Activated CD8-positive, alpha-beta T cell treated with anti-CD3 and anti-CD28 coated beads, Interleukin-2, amount 10 ng/mL, durations not matched to agents 7 days and 5 days (primary cell): ENCODE results near the gene MITF. TPM values are rescaled to one million over a fixed set of nuclear protein-coding genes. Genes with fewer than 3 reads are reported as not detected.
"Not testable (repeated sequence)": the region's sequence is repeated elsewhere in the genome, so short reads cannot be mapped to it uniquely, and the experiment has no call there.

Experiments used
- ATAC-seq: fragments of 150-1000 bp; cut with Tn5 transposase; one replicate; pipeline ENCODE4 v1.10.0; 2021; ENCODE audit warnings: moderate library complexity
- CTCF ChIA-PET: fragments of 350-600 bp; sonication (Branson Sonifier 250); formaldehyde crosslinking; loops from one replicate; lab custom pipeline; 2021; ENCODE audit warnings: antibody characterized with exemption; lab: Charles Lee
- POLR2A ChIA-PET: fragments of 350-600 bp; sonication (Branson Sonifier 250); formaldehyde crosslinking; loops from one replicate; lab custom pipeline; 2021; ENCODE audit warnings: antibody characterized with exemption; lab: Charles Lee
- DNase-seq: peaks from one replicate; pipeline ENCODE4 v3.0.0-alpha.2; 2020
- H3K27ac Mint-ChIP-seq: one replicate; pipeline ENCODE4 v1.8.0; 2021; ENCODE audit warnings: mild to moderate bottlenecking, mixed read lengths
- H3K27me3 Mint-ChIP-seq: one replicate; pipeline ENCODE4 v1.8.0; 2021; ENCODE audit warnings: low read depth, mixed read lengths
- H3K36me3 Mint-ChIP-seq: one replicate; pipeline ENCODE4 v1.8.0; 2021; ENCODE audit warnings: low read depth, mixed read lengths
- H3K4me1 Mint-ChIP-seq: one replicate; pipeline ENCODE4 v1.8.0; 2021; ENCODE audit warnings: low read depth, mixed read lengths
- H3K4me3 Mint-ChIP-seq: one replicate; pipeline ENCODE4 v1.8.0; 2021; ENCODE audit warnings: mild to moderate bottlenecking, mixed read lengths
- H3K9me3 Mint-ChIP-seq: one replicate; pipeline ENCODE4 v1.8.0; 2022; ENCODE audit warnings: mixed read lengths; ENCODE audit not compliant: insufficient read depth
- total RNA-seq, 2 experiments: library from RNA; stranded (reverse); gene quantifications; one replicate each; pipeline ENCODE4 v1.2.3, GENCODE V29; 2021

The MITF gene
- total RNA-seq, 2 experiments from 2014 or later, result not detected

GRCh38 chr3:69896095-69896494, 156.8 kb downstream of the MITF start:
- H3K36me3 Mint-ChIP-seq, result no peaks in the 10 kb centered on the region

GRCh38 chr3:69900331-69900730, 161.1 kb downstream of the MITF start:
- no peaks in the 10 kb centered on the region for H3K4me1 Mint-ChIP-seq
- DNase-seq (no peak), ATAC-seq (no peak)
- H3K27me3 Mint-ChIP-seq, result peaks cover 2% of the 10 kb centered on the region
- H3K36me3 Mint-ChIP-seq, result no peaks in the 10 kb centered on the region
- no peak overlapping the region for H3K4me3 Mint-ChIP-seq
- POLR2A ChIA-PET, result no interaction called here
- no peak overlapping the region for H3K27ac Mint-ChIP-seq
- CTCF ChIA-PET, result no interaction called here
- no peaks in the 10 kb centered on the region for H3K9me3 Mint-ChIP-seq

More at GRCh38 chr3:69896095-69896494, 156.8 kb downstream of the MITF start:
- ChIA-PET POLR2A (no interaction called here), CTCF (no interaction called here)
- Mint-ChIP-seq H3K4me1 (no peaks in the 10 kb centered on the region), H3K4me3 (no peak overlapping the region), H3K9me3 (no peaks in the 10 kb centered on the region), H3K27me3 (peaks cover 2% of the 10 kb centered on the region), H3K27ac (no peak overlapping the region)
- DNase-seq (no peak), ATAC-seq (no peak)

- Mint-ChIP-seq H3K9me3 (no peaks in the 10 kb centered on the region), H3K4me1 (no peaks in the 10 kb centered on the region), H3K27ac (no peak overlapping the region), H3K4me3 (no peak overlapping the region), H3K36me3 (no peaks in the 10 kb centered on the region), H3K27me3 (peaks cover 2% of the 10 kb centered on the region)
- CTCF ChIA-PET, result no interaction called here
- POLR2A ChIA-PET, result no interaction called here
- ATAC-seq, result no peak
- no peak for DNase-seq
Observed at GRCh38 chr3:69901802-69902201, 162.5 kb downstream of the MITF start.

GRCh38 chr3:69902386-69902785, 163.1 kb downstream of the MITF start:
- POLR2A ChIA-PET, result no interaction called here

GRCh38 chr3:69906351-69906966, 167.2 kb downstream of the MITF start:
- Mint-ChIP-seq H3K27me3 (no peaks in the 10 kb centered on the region), H3K27ac (no peak overlapping the region), H3K36me3 (no peaks in the 10 kb centered on the region), H3K4me3 (no peak overlapping the region), H3K9me3 (no peaks in the 10 kb centered on the region), H3K4me1 (no peaks in the 10 kb centered on the region)
- ATAC-seq (no peak), DNase-seq (no peak)
- POLR2A ChIA-PET, result no interaction called here
- CTCF ChIA-PET, result no interaction called here

More at GRCh38 chr3:69902386-69902785, 163.1 kb downstream of the MITF start:
- H3K36me3 Mint-ChIP-seq, result no peaks in the 10 kb centered on the region
- no peaks in the 10 kb centered on the region for H3K9me3 Mint-ChIP-seq
- CTCF ChIA-PET, result no interaction called here
- H3K27ac Mint-ChIP-seq, result no peak overlapping the region
- H3K4me1 Mint-ChIP-seq, result no peaks in the 10 kb centered on the region
- DNase-seq, result no peak
- no peak overlapping the region for H3K4me3 Mint-ChIP-seq
- no peak for ATAC-seq
- H3K27me3 Mint-ChIP-seq, result peaks cover 2% of the 10 kb centered on the region

GRCh38 chr3:69907554-69907953, 168.3 kb downstream of the MITF start:
- H3K36me3 Mint-ChIP-seq, result no peaks in the 10 kb centered on the region
- H3K4me1 Mint-ChIP-seq, result no peaks in the 10 kb centered on the region
- CTCF ChIA-PET, result no interaction called here
- H3K4me3 Mint-ChIP-seq, result no peak overlapping the region
- ATAC-seq (no peak), DNase-seq (no peak)
- POLR2A ChIA-PET, result no interaction called here
- no peaks in the 10 kb centered on the region for H3K27me3 Mint-ChIP-seq
- no peaks in the 10 kb centered on the region for H3K9me3 Mint-ChIP-seq
- no peak overlapping the region for H3K27ac Mint-ChIP-seq

- H3K4me3 Mint-ChIP-seq, H3K27ac Mint-ChIP-seq, CTCF ChIA-PET, H3K27me3 Mint-ChIP-seq, H3K36me3 Mint-ChIP-seq, H3K4me1 Mint-ChIP-seq, DNase-seq, H3K9me3 Mint-ChIP-seq, POLR2A ChIA-PET, ATAC-seq: not testable (repeated sequence)
Observed at GRCh38 chr3:69909859-69910258, 170.6 kb downstream of the MITF start.

GRCh38 chr3:69913422-69913821, 174.2 kb downstream of the MITF start:
- ATAC-seq (no peak), DNase-seq (no peak)
- ChIA-PET CTCF (no interaction called here), POLR2A (no interaction called here)
- no peaks in the 10 kb centered on the region for H3K27me3 Mint-ChIP-seq
- H3K36me3 Mint-ChIP-seq, result no peaks in the 10 kb centered on the region
- no peaks in the 10 kb centered on the region for H3K9me3 Mint-ChIP-seq
- no peaks in the 10 kb centered on the region for H3K4me1 Mint-ChIP-seq
- H3K27ac Mint-ChIP-seq, result no peak overlapping the region
- no peak overlapping the region for H3K4me3 Mint-ChIP-seq

GRCh38 chr3:69914395-69914794, 175.1 kb downstream of the MITF start:
- H3K4me1 Mint-ChIP-seq, result no peaks in the 10 kb centered on the region
- H3K4me3 Mint-ChIP-seq, result no peak overlapping the region
- no peak for ATAC-seq
- ChIA-PET POLR2A (no interaction called here), CTCF (no interaction called here)
- no peaks in the 10 kb centered on the region for H3K27me3 Mint-ChIP-seq
- H3K27ac Mint-ChIP-seq, result no peak overlapping the region
- no peaks in the 10 kb centered on the region for H3K9me3 Mint-ChIP-seq
- no peaks in the 10 kb centered on the region for H3K36me3 Mint-ChIP-seq
- DNase-seq, result no peak

GRCh38 chr3:69915726-69916125, 176.5 kb downstream of the MITF start:
- no peaks in the 10 kb centered on the region for H3K9me3 Mint-ChIP-seq
- H3K4me1 Mint-ChIP-seq, result no peaks in the 10 kb centered on the region
- H3K4me3 Mint-ChIP-seq, result no peak overlapping the region
- CTCF ChIA-PET, result no interaction called here
- POLR2A ChIA-PET, result no interaction called here
- no peaks in the 10 kb centered on the region for H3K27me3 Mint-ChIP-seq
- ATAC-seq, result no peak
- H3K27ac Mint-ChIP-seq, result no peak overlapping the region
- H3K36me3 Mint-ChIP-seq, result no peaks in the 10 kb centered on the region
- no peak for DNase-seq

- ATAC-seq, POLR2A ChIA-PET, H3K4me1 Mint-ChIP-seq, H3K36me3 Mint-ChIP-seq, CTCF ChIA-PET, DNase-seq, H3K27ac Mint-ChIP-seq, H3K27me3 Mint-ChIP-seq, H3K4me3 Mint-ChIP-seq, H3K9me3 Mint-ChIP-seq: not testable (repeated sequence)
Observed at GRCh38 chr3:69920009-69920408, 180.7 kb downstream of the MITF start.

- Mint-ChIP-seq H3K27ac (no peak overlapping the region), H3K36me3 (no peaks in the 10 kb centered on the region), H3K4me3 (no peak overlapping the region), H3K4me1 (no peaks in the 10 kb centered on the region), H3K27me3 (no peaks in the 10 kb centered on the region), H3K9me3 (no peaks in the 10 kb centered on the region)
- ATAC-seq, result no peak
- ChIA-PET POLR2A (no interaction called here), CTCF (no interaction called here)
- no peak for DNase-seq
Observed at GRCh38 chr3:69921651-69922050, 182.4 kb downstream of the MITF start.

- POLR2A ChIA-PET, result no interaction called here
- no peak overlapping the region for H3K4me3 Mint-ChIP-seq
- no peaks in the 10 kb centered on the region for H3K27me3 Mint-ChIP-seq
- no peaks in the 10 kb centered on the region for H3K36me3 Mint-ChIP-seq
- H3K9me3 Mint-ChIP-seq, result no peaks in the 10 kb centered on the region
- no peak overlapping the region for H3K27ac Mint-ChIP-seq
- CTCF ChIA-PET, result no interaction called here
- H3K4me1 Mint-ChIP-seq, result no peaks in the 10 kb centered on the region
- no peak for ATAC-seq
- DNase-seq, result no peak
Observed at GRCh38 chr3:69922521-69923000, 183.3 kb downstream of the MITF start.
